Heart right ventricle (tissue), 16 donors: ENCODE results near the gene ICAM1. TPM values are rescaled to one million over a fixed set of nuclear protein-coding genes. Genes with fewer than 3 reads are reported as not detected.
"Not testable (repeated sequence)": the region's sequence is repeated elsewhere in the genome, so short reads cannot be mapped to it uniquely, and the experiment has no call there.

Experiments
- ATAC-seq, 8 donors: fragments of 200-7000 bp; cut with Tn5 transposase; one replicate each; pipeline ENCODE4 v1.9.1; 2020; ENCODE audit warnings: mild to moderate bottlenecking in 8 of 8, moderate library complexity in 8 of 8, moderate number of reproducible peaks in 1 of 8
- DNase-seq, 2 donors: peaks; one replicate each; pipeline ENCODE4 v3.0.0-alpha.2; 2020
- H3K27ac ChIP-seq, 10 donors: fragments of 200-600 bp; sonication (generic) in 2 of 10; one replicate each; pipeline versions ENCODE4 v1.5.0 to v1.8.0; 2020 to 2022; ENCODE audit warnings: mild to moderate bottlenecking in 3 of 10
- H3K27me3 ChIP-seq, 7 donors: fragments of 200-600 bp; one replicate each; pipeline ENCODE4 v1.8.0; 2021 to 2022; ENCODE audit warnings: mild to moderate bottlenecking in 2 of 7
- H3K36me3 ChIP-seq, 9 donors: fragments of 200-600 bp; sonication (generic) in 1 of 9; one replicate each; pipeline versions ENCODE4 v1.5.0 to v1.8.0; 2020 to 2022; ENCODE audit warnings: mild to moderate bottlenecking in 2 of 9
- H3K4me1 ChIP-seq, 9 donors: fragments of 200-600 bp; sonication (generic) in 1 of 9; one replicate each; pipeline versions ENCODE4 v1.5.0 to v1.8.0; 2020 to 2022; ENCODE audit warnings: mild to moderate bottlenecking in 4 of 9
- H3K4me3 ChIP-seq, 10 donors: fragments of 200-600 bp; sonication (generic) in 2 of 10; one replicate each; pipeline versions ENCODE4 v1.5.0 to v1.8.0; 2020 to 2022; ENCODE audit warnings: mild to moderate bottlenecking in 7 of 10, moderate library complexity in 2 of 10
- H3K9me3 ChIP-seq, 11 donors: fragments of 200-600 bp in 10 of 11; sonication (generic) in 2 of 11; one replicate each; pipeline versions ENCODE4 v1.5.0 to v1.8.0; 2013 to 2022; ENCODE audit warnings: mild to moderate bottlenecking in 2 of 11, control low read depth in 1 of 11, moderate library complexity in 1 of 11
- CTCF ChIP-seq, 9 donors: fragments of 200-600 bp; sonication (generic) in 2 of 9; IDR thresholded peaks; one replicate each; pipeline versions ENCODE4 v1.5.0 to v1.8.0; 2021 to 2022; ENCODE audit warnings: antibody characterized with exemption in 9 of 9, mild to moderate bottlenecking in 5 of 9, moderate library complexity in 1 of 9
- WGBS, 2 donors: extraction: QIAGEN DNeasy Blood & Tissue Kit; methylation state at CpG; one replicate each; pipeline ENCODE4 v1.1.7; 2013; ENCODE audit warnings: inconsistent platforms in 1 of 2; 5-methylcytosine and 5-hydroxymethylcytosine counted together
- intact Hi-C, 10 donors: fragments of 100-400 bp; cut with DNase I; formaldehyde crosslinking; loops; one replicate each; pipeline versions ENCODE4 v1.11.1 to v1.14.2; 2022
- polyA plus RNA-seq, 2 donors: library from polyadenylated mRNA; stranded (reverse); fragments of 200-250 nt; gene quantifications; one replicate each; pipeline ENCODE4 v1.2.3, GENCODE V29; 2013
- total RNA-seq, 10 donors: library from RNA; stranded (reverse); fragmentation: NEBNext Ultra II Directional in 3 of 10; extraction: Animal tissue kit (Norgen Biotek cat#: 25700) in 3 of 10; gene quantifications; one replicate each; pipeline versions ENCODE4 v1.2.1 to v1.2.4, GENCODE V29; 2021 to 2023
- donor health status: Arrhythmogenic right ventricular cardiomyopathy.
- donor health status: ischemic (EF 13 %, LVEDD 7.1; RV severe dilation, severe dysfunction).
- donor health status: healthy with polysubstance abuse.
- donor health status: DM: no; HTN: yes; CAD: no.
- donor health status: DM: no; HTN: no; CAD: no.
- donor health status: ischemic (EF 25% LVEDD 6.9; RV normal size, moderate dysfunction).
- donor health status: ischemic (EF 25% LVEDD 5.7; RV mildly dilated, moderate dysfunction).
- donor health status: healthy.
- donor health status: DM: yes; HTN: yes; CAD: no.
- donor health status: Ischemic cardiomyopathy.
- donor health status: ischemic (EF 35%, LVEDD 5.7; RV mildly dilated, moderate dysfunction).
- donor health status: nonischemic (EF 11% LVEDD 7.7; RV severe dilation, severe dysfunction).
- donor health status: DM: yes; HTN: yes; CAD: no.
- donor health status: PGD.
- donor health status: ischemic (EF 29% LVEDD 5.4; RV normal size, mild dysfunction).
- donor health status: nonischemic (EF 23%, LVEDD 6.1; RV moderate dilation, normal function).

The ICAM1 gene
- total and polyA plus RNA-seq, 12 donors = 3.6 to 66.6 (median 9.3) TPM

GRCh38 chr19:10279737-10280442, 9.0 kb downstream of the ICAM1 start:
- H3K36me3 ChIP-seq = peaks cover 0 to 100% (median 17%) of the 10 kb centered on the region in 9 donors
- intact Hi-C loops = loop anchor here in 2 of 10 donors (10.0 kb wide), 1 partner anchor 55 kb away; the partner anchor contains the start of genes ICAM3 (in 2 of the 2) and RAVER1 (in 2 of the 2)
- no peaks in the 10 kb centered on the region for H3K27me3 ChIP-seq
- H3K9me3 ChIP-seq = no peaks in the 10 kb centered on the region
- WGBS, 2 donors = 84 to 86% methylated on average over 5 of the region's 5 CpGs
- no peak overlapping the region for H3K4me3 ChIP-seq
- no peak for DNase-seq
- H3K4me1 ChIP-seq = peaks cover 0 to 29% (median 0%) of the 10 kb centered on the region in 9 donors
- TF ChIP-seq CTCF (IDR thresholded peaks at IDR 0.05) = no peak
- no peak overlapping the region for H3K27ac ChIP-seq
- ATAC-seq = no peak

GRCh38 chr19:10282043-10282442, 11.1 kb downstream of the ICAM1 start:
- H3K4me3 ChIP-seq, H3K9me3 ChIP-seq, DNase-seq, intact Hi-C loops, H3K27me3 ChIP-seq, ATAC-seq, H3K27ac ChIP-seq: not testable (repeated sequence)
- 94 to 97% methylated on average over 5 of the region's 5 CpGs for WGBS, 2 donors
- Histone ChIP-seq H3K36me3 (peaks cover 0 to 93% (median 24%) of the 10 kb centered on the region in 9 donors), H3K4me1 (peaks cover 6 to 37% (median 19%) of the 10 kb centered on the region in 9 donors)

GRCh38 chr19:10283301-10284064, 12.6 kb downstream of the ICAM1 start:
- peaks cover 0 to 78% (median 20%) of the 10 kb centered on the region in 9 donors for H3K36me3 ChIP-seq
- peaks cover 0 to 17% (median 15%) of the 10 kb centered on the region in 7 donors for H3K27me3 ChIP-seq
- no peaks in the 10 kb centered on the region for H3K9me3 ChIP-seq
- H3K4me3 ChIP-seq = no peak overlapping the region
- no peak for TF ChIP-seq CTCF (IDR thresholded peaks at IDR 0.05)
- DNase-seq (no peak), ATAC-seq (no peak)
- intact Hi-C loops = no loop called here
- WGBS, 2 donors = 79 to 80% methylated on average over 23 of the region's 23 CpGs
- no peak overlapping the region for H3K27ac ChIP-seq
- peaks cover 10 to 52% (median 32%) of the 10 kb centered on the region in 9 donors for H3K4me1 ChIP-seq

GRCh38 chr19:10284065-10284959, 13.4 kb downstream of the ICAM1 start:
- TF ChIP-seq CTCF (IDR thresholded peaks at IDR 0.05) = no peak
- intact Hi-C loops = no loop called here
- no peak for ATAC-seq
- Histone ChIP-seq H3K4me3 (no peak overlapping the region), H3K9me3 (no peaks in the 10 kb centered on the region), H3K27ac (no peak overlapping the region), H3K4me1 (peaks cover 13 to 53% (median 40%) of the 10 kb centered on the region in 9 donors), H3K27me3 (peaks cover 0 to 25% (median 23%) of the 10 kb centered on the region in 7 donors), H3K36me3 (peaks cover 0 to 70% (median 20%) of the 10 kb centered on the region in 9 donors)
- DNase-seq = no peak
- WGBS, 2 donors = 91% methylated on average over 34 of the region's 34 CpGs
